ENCODE data around the gene ARHGEF35.
"Not testable (repeated sequence)": the region's sequence is repeated elsewhere in the genome, so short reads cannot be mapped to it uniquely, and the experiment has no call there.

Gene ARHGEF35

DNA sequence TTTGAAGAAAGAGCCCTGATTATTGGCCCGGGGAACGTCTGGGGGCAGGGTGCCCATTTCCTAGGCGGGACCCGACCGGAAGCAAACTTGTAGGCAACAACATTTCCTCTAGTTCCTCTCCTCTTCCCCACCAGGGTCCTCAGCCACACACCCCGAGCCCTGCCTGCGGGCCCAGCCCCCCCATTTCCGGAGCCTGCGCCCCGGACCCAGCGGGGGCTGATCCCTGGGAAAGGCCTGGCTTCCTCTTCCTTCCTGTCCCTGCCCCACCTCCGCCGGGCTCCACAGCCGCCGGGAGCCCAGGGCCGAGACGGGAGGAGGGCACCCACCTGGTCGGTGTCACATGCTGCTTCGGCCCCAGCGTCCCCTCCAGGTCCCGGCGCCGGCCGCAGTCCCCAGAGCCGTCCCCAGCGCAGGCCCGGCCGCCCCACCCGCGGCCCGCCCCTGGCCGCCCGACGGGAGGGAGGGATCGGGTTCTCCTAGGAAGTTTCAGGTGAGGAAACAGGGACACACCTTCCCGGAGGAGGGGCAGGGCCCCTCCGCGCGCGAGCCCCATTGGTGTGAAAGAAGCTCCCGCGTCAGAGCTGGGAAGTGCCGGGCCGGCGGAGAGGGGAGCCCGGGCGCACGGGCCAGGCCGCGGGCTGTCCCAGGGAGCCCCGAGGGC is at the start of gene ARHGEF35:
ARHGEF35 (minus strand) TSS at position 622 of the 661 bp plus-strand sequence. CDS start 7,450 bp downstream, outside the sequence.
- DNase-seq (ENCODE audit: low read depth in 2 of 2) = not testable (repeated sequence)

DNA sequence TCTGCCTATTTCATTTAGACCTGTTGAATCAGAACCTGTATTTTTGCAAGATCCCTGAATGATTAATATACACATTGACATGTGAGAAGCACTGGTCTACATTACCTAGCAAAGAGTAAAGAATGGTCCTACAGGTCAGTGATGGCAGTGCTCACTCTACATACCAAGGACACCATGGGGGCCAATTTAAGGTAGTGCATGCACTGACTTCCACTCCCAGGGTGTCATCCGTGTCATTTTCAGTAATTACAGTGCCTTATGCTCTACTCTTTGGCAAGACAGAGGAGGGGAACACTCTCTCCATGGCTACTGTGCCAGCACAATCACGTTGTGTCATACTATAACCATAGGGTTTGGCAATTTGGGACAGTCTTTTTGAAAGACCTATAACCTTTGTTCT is 49.7 kb upstream of the ARHGEF35 start:
- not testable (repeated sequence) for DNase-seq (ENCODE audit: low read depth in 2 of 2)

DNA sequence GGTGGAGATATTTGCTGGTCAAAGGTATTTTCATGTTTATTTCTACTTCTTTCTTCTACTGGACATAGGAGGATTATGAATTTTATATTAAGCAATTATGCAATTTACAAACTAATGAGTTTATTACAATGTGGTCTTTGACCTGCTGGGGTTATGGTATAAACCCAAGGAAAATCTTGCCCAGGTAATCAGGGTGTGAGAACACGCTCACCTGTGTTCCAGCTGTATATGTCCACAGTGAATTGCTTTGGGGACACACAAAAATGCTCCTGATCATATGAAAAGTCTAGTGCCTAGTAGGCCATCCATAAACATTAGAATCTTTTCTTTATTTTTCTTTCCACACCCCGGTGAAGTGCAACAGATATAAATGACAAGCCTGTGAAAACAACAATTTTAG is 43.7 kb upstream of the ARHGEF35 start, which contains the start of gene OR2A42:
OR2A42 (minus strand) TSS at position 241 of the 400 bp plus-strand sequence. CDS start 6,762 bp downstream, outside the sequence.
- DNase-seq (ENCODE audit: low read depth in 2 of 2) = not testable (repeated sequence)

DNA sequence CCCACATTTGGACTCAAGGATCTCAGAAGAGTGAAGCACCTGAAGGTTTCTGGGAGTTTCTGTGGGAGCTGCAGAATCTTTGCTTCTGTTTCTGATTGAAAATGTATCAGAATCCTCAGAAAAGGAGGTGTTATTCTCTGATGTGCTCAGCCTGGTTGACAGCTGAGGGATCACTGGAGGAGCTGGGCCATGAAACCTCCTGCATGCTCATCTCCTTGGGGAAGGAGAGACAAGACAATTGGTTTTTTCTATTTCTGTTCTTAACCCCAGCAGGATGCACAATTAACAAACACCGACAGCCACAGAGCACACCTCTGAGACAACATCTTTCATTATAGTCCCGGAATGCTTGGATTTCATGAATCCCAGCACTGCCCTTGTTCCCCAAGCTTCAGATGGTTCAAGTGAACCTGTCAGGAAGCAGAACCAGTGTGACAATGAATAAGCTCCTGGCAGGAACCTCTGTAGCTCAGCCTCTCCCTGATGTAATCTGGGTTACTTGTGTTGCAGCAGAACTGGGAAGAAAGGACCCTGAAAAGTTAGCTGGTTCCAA is 43.0 kb upstream of the ARHGEF35 start:
- DNase-seq (ENCODE audit: low read depth in 2 of 2) = not testable (repeated sequence)

DNA sequence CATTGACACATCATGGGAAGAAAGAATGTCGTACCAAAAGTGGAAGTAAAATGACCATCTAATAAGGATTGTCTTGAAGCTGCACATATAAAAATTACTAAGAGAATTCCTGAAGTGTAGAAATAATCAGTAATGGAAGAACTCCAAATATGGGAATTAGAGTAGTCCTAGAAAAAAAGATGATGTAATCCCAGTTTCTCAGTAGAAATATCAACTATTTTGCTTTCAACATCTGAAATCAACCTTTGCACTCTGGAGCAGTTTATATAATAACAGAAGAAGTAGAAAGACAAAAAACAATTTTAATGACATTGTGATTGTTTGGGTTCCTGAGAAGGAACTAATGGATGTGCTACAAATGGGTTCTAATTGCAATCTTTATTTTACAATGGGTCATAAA is 37.4 kb upstream of the ARHGEF35 start:
- not testable (repeated sequence) for DNase-seq (ENCODE audit: low read depth in 2 of 2)

DNA sequence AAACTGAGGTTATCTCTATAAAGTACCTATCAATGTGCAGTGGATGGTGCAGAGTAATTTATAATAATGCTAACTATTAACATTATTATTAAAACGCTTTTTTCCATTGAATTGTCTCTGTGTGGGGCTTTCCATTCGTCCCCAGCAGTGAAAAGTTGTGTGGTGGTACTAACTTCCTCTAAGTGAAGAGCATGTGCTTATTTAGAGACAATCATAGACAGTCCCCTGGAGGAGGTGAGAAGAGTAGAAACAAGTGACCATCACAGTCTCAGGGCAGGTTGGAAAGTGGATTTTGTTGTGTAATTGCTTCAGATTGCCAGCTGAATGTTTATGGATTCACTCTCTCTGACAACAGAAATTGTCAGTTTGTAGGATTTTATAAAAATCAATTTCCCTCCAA is 35.4 kb upstream of the ARHGEF35 start:
- DNase-seq (ENCODE audit: low read depth in 2 of 2) = not testable (repeated sequence)

DNA sequence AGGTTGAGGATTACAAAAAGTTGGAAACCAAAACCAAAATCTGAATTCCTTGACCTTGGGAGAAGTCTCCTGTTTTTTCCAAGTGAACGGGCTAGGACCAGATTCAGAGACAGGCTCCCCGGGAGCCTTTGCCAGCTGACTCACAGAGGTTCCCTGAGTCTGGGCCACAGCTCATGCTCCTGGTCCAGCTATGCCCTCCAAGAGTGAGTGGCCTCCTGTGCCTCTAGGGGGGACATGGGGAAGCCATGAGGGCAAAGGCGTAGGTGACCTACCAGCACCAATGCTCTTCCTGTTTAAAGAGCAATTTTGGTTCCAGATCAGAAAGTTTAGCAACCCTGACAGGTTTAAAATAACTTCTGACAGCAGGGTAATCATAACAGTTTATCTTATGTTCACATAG is 33.2 kb upstream of the ARHGEF35 start:
- not testable (repeated sequence) for DNase-seq (ENCODE audit: low read depth in 2 of 2)

DNA sequence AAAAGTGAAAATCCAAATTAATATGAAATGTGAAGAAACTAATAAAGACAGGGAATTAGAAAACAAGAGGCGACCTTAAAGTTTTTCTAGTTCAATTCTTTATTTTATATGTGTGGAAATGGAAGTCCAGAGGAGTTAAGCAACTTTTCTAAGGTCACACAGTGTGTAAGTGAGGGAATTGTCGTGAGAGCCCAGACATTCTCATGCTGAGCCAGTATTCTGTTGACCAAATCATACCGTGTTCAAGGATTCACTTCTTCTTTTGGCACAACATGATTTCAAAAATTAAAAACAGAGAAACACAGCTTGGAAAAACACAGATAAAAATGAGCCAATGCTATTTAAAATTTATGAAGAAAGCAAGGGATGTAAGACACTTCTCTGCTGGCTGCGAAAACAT is 31.2 kb upstream of the ARHGEF35 start:
- DNase-seq (ENCODE audit: low read depth in 2 of 2) = not testable (repeated sequence)

DNA sequence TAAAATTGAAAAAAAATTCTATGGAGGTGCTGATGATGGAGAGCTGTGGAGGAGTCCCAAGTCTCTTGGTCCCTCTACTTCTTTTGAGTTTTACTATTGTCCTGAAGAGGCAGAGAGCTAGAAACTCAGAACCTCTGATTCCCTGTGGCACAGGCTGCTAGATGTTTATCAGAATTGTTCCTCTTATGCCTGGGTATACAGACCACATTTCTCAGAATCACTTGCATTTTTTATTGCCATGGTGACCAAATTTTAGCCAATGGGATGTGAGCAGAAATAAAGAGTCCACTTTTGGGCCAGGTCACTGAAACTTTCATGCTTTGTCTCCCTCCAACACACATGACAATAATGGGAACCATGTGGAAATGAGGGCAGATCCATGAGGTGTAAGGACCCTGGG is 28.0 kb upstream of the ARHGEF35 start:
- DNase-seq (ENCODE audit: low read depth in 2 of 2) = not testable (repeated sequence)

DNA sequence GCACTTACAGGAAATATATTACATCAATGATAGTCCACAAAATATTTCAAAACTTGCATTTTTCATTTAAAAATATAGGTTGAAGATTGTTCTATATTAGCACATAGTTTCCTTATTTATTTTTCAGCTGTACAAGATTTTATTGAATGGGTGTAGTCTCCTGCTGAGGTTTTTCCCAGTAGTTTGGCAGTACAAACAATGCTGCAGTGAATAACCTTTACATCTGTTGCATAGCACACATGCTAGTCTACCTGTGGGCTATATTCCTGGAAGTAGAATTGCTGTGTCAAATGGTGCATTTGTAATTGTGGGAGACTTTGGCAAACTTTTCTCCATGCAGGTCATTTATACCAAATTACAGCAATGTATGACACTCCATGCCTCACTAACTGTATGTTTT is 24.9 kb upstream of the ARHGEF35 start:
- not testable (repeated sequence) for DNase-seq (ENCODE audit: low read depth in 2 of 2)

DNA sequence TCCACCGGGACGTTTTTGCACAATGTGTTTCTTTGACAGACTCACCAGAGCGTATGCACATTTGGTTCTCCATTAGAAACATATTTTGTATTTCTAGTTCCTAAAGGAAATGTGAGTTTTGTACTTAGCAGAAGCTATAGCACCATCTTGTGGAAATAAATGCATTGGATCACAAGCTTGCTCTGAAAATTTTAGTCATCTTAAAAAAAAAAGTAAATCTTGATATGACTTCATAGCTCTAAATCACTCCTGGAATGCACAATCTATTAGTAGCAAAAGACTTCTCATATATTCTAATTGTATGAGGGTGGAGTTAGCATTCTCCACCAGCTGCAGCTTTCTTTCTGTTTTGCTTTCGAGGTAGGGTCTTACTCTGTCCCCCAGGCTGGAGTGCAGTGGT is 23.5 kb upstream of the ARHGEF35 start:
- DNase-seq (ENCODE audit: low read depth in 2 of 2) = not testable (repeated sequence)

DNA sequence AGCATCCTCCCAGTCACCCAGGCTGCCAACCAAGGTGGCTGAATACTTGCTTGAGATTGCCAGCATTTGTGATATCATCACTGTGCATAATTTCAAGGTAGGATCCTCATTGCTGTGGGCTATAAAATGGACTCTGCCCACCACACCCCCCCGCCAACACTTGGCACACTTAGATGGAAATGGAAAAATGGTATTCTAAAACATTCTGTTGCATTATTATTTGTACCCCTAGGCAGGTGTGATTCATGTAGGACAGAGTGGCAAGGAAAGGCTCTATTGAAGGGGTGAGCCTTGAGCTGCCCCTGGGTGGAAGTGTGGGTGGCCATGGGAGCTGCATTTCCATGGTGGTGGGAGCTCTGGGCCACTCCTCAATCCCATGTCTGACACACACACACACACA is 22.9 kb upstream of the ARHGEF35 start:
- not testable (repeated sequence) for DNase-seq (ENCODE audit: low read depth in 2 of 2)

DNA sequence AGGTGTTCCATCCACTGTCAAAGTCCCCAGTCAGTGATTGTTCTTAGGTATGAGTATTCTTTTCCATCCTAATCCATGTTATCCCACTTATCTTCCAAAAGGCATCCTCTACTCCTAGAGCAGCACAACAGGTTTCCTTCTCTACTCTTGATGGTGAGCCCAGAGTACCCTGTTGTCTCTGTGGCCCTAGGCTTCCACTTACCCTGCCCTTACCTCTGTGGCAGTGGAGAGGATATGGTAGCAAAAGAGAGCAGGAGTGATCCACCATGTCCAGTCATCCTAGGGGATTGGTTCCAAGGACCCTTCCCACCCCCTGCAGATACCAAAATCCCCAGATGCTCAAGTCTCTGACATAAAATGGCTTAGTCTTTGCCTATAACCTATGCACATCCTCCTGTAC is 21.6 kb upstream of the ARHGEF35 start:
- DNase-seq (ENCODE audit: low read depth in 2 of 2) = not testable (repeated sequence)

DNA sequence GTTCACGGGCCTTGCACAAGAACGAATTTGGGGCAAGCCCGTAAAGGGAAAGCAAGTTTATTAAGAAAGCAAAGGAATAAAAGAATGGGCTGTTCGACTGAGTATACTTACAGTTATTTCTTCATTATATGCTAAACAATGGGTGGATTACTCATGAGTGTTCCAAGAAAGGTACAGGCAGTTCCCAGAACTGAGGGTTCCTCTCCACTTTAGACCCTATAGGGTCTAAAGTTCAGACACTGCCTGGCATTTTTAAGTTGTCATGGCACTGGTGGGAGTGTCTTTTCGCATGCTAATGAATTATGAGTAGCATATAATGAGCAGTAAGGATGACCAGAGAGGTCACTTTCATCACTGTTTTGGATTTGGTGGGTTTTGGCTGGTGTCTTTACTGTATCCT is 9.7 kb upstream of the ARHGEF35 start:
- not testable (repeated sequence) for DNase-seq (ENCODE audit: low read depth in 2 of 2)

DNA sequence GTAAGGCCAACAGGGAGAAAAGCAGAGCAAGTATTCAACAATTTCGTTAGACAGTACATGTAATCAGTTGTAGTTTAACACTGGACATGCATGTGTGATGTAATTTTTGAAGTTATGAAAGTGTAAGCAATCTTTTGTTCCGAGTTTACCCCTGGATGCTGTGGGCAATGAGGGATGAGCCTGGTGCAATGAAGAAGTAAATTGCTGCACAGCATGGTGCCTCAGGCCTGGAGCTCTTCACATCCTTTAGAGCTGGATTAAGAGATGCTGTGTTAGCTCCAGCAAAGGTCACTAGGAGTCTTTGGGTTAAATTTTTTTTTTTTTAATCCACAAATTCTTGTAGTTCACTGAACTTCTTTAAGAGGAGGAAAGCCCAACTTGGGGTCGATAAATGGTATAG is 7.5 kb upstream of the ARHGEF35 start:
- not testable (repeated sequence) for DNase-seq (ENCODE audit: low read depth in 2 of 2)

DNA sequence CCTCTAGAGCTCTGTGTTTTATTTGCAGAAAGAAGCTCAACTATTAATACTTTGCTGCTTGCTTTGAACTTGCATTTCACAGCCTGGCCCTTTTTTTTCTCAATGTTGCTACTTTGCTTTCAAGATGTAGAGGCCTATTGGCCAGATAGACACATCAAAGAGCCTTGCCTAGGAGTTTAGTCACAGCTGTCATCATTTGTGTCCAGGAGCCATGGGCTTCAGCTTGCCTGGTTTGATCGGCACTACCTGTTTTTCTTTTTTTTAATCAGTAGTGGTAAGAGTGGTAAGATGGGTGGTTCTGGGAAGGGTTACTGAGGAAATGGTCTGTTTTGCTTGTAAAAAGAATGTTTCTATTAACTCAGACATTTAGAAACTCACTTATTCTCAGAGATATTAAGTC is 6.3 kb upstream of the ARHGEF35 start:
- DNase-seq (ENCODE audit: low read depth in 2 of 2) = not testable (repeated sequence)

DNA sequence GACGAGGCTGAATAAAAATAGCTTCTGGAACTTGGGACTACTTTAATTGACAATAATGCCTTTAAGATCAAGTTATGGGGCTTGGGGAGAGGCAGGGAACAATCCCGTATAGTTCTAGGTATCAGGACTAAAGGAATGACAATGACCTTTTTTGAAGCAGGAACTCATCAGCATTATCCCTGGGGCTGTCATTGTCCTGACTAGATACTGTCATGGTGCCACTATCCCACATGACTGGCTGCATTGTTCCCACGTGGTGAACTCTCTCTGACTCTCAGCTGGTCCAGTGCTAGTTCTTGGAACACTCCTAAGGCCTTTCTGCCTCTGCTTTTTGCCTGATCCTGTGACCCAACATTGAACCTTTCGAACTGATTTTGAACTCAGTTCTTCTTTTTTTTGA is 3.3 kb upstream of the ARHGEF35 start:
- DNase-seq (ENCODE audit: low read depth in 2 of 2) = not testable (repeated sequence)

DNA sequence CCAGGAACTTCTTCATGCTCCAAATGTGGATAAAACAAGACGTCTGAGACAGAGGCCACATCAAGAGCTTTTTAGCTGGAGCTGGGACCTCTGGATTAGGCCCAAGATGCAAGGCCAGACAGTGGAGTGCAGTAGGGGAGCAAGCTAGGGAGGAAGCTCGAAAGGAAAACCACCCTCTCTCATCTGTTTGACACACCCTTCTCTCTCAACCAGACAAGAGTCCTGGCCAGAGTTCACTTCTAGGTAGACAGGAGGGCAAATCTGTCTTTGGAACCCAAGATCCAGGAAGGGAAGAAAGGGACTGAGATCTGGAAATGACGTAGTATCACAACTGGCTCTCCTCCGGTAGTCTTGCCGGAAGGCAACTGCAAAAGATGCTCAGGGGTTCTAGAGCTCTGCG is 1.2 kb downstream of the ARHGEF35 start:
- not testable (repeated sequence) for DNase-seq (ENCODE audit: low read depth in 2 of 2)

DNA sequence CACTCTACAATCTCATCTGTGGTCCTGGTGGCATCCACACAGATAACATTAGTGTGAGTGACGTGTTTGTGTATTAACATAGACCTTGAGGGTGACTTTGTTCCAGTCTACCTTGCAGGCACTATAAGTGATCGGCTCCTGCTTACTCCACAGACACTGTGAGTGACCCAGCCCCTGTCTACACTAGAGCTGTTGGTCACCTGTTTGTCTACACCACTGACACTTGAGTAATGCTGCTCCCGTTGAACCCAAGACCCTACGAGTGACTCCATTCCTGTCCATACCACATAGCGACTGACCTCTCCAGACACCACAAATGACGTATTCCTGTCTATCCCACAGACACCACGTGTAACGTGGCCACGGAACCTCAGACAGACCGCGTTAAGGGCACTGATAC is 1.9 kb downstream of the ARHGEF35 start:
- DNase-seq (ENCODE audit: low read depth in 2 of 2) = not testable (repeated sequence)

DNA sequence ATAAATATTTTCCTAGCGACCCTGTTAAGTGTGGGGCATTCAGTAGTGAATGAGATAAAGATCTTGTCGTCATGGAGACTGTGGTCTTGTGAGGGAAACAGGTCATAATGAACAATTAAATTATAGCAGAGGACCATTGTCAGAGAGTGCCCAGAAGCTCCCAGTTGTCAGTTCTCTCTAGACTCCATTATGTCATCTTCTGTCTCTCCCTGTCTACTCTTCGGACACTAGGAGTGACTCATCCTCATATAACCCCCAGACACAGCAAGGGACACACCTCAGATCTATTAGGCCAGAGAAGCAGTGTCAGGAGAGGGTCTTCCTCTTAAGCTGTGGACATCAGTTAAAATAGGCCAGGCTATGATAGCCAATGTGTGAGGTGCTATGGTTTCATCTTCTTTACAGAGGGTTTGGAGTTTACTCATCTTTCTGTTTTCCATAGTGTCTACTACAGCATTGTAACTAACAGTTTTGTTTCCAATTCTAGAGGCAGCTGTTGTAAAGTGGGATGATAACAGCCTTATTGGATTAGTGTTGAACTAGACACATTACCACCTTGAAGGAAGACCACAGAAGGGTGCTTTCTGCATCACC is 7.0 kb downstream of the ARHGEF35 start:
- not testable (repeated sequence) for DNase-seq (ENCODE audit: low read depth in 2 of 2)

DNA sequence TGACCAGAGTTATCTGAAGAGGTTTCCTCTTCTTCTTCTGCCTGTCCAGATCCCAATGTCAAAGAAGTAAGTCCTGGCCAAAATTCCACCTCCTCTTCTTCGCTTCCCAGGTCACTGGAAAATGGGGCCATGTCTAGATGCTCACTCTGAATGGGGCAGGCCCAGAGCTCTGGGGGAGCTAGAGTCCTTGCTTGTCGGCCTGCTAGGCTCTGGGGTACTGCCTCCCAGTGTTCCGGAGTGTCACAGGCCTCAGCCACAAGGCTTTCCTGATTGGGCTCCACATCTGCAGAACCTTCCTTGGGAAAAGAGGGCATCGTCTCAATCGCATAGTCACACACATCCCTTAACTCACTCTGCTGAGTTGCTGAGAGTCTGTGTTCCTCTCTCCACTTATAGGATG is 7.8 kb downstream of the ARHGEF35 start:
- not testable (repeated sequence) for DNase-seq (ENCODE audit: low read depth in 2 of 2)

DNA sequence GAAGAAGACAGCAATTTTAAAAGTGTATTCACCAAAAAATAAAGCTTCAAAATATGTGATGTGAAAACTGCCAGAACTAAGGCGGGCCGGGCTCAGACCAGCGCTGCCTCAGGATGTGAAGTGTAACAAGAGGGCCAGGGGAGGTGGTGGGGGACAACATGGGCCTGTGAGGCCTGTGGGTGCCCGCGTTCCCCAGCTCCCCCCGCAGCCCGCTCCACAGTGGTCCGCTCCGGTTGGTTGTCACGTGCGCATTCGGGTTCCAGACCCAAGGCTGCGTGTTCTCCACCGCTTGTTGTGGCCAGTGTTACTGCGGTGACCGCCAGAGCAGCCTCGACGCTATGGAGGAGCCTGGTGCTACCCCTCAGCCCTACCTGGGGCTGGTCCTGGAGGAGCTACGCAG is 12.5 kb downstream of the ARHGEF35 start, which contains the start of gene CTAGE4:
CTAGE4 (plus strand) TSS at position 301 of the 400 bp plus-strand sequence; CDS start at position 339, 38 bp downstream.
- not testable (repeated sequence) for DNase-seq (ENCODE audit: low read depth in 2 of 2)

DNA sequence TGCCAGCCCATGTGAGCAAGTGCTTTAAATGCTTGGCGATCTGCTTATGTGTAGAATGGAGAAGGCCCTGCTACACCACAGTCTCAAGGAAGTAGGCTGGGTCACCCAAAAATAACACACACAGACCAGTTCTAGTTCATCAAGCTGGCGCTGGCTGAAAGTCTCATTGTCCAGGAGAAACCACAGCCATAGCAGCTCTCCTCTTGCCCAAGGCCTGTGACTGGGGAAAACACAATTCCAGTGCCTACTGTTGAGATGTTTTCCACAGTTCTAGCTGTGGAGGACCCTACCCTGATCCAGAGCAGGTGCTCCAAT is 16.5 kb downstream of the ARHGEF35 start:
- not testable (repeated sequence) for DNase-seq (ENCODE audit: low read depth in 2 of 2)
